Measurements from ENCODE around the gene CNTN2. TPM values are rescaled to one million over a fixed set of nuclear protein-coding genes. Genes with fewer than 3 reads are reported as not detected.

The CNTN2 gene
- total and polyA plus RNA-seq, 2 of the 4 experiments (the other 2 are of a cell fraction): not detected

GRCh38 chr1:204997591-204998355, 45.2 kb upstream of the CNTN2 start:
- Histone ChIP-seq H3K4ac (ENCODE audit: low read depth, low read length) (no peak overlapping the region), H2BK120ac (ENCODE audit: low read depth, low read length) (no peak overlapping the region), H3K9ac (ENCODE audit: low read depth, low read length) (no peak overlapping the region), H3K27ac (ENCODE audit: insufficient read depth, low read length) (no peak overlapping the region), H4K91ac (ENCODE audit: insufficient read depth, low read depth, low read length) (no peak overlapping the region), H3K4me2 (ENCODE audit: low read depth, low read length) (no peak overlapping the region), H3K56ac (ENCODE audit: extremely low read depth, insufficient read depth, low read length) (no peak overlapping the region), H3K79me1 (ENCODE audit: low read depth in 1 of 2, low read length in 2 of 2) (no peaks in the 10 kb centered on the region), H2AK5ac (ENCODE audit: low read depth, low read length) (no peak overlapping the region), H2BK5ac (ENCODE audit: low read depth, low read length, poor library complexity, severe bottlenecking) (no peak overlapping the region), H4K8ac (ENCODE audit: low read depth in 2 of 2, low read length in 2 of 2) (no peak overlapping the region), H3K4me3 (ENCODE audit: insufficient read depth, low read depth, low read length) (no peak overlapping the region), H2AFZ (replicated peaks; ENCODE audit: low read length, poor library complexity) (no peak overlapping the region), H3K9me1 (ENCODE audit: insufficient read depth, low read length) (no peaks in the 10 kb centered on the region), H2AK9ac (replicated peaks; ENCODE audit: low read depth, low read length, poor library complexity) (no peak overlapping the region), H3K23ac (ENCODE audit: low read depth, low read length) (no peak overlapping the region), H4K5ac (ENCODE audit: low read depth, low read length) (no peak overlapping the region), H3K36me3 (ENCODE audit: control insufficient read depth, insufficient read depth, low read length) (no peaks in the 10 kb centered on the region), H2BK15ac (ENCODE audit: low read depth, low read length) (no peak overlapping the region), H3K18ac (ENCODE audit: low read depth, low read length) (no peak overlapping the region), H2BK20ac (ENCODE audit: low read depth, low read length) (no peak overlapping the region), H3K4me1 (ENCODE audit: control insufficient read depth, insufficient read depth, low read length) (no peaks in the 10 kb centered on the region), H3K9me3 (ENCODE audit: control insufficient read depth, insufficient read depth, low read length) (no peaks in the 10 kb centered on the region), H4K20me1 (ENCODE audit: insufficient read depth, low read length) (no peaks in the 10 kb centered on the region), H3K14ac (replicated peaks; ENCODE audit: low read depth, low read length) (no peak overlapping the region), H3K27me3 (ENCODE audit: control insufficient read depth, insufficient read depth, low read length) (peaks cover 29% of the 10 kb centered on the region)
- BruUV-seq (replicated peaks): no TSS peak
- in situ Hi-C loops (cut with MboI; ENCODE audit: low sequenced_read_pairs): no loop called here
- dilution Hi-C loops (cut with HindIII; ENCODE audit: low sequenced_read_pairs, unreplicated experiment): no loop called here
- ChIA-PET CTCF (interaction anchor here (0.9 kb wide), 2 partner anchors 8 to 64 kb away, joined by 3 to 6 read pairs; no protein-coding TSS in a partner anchor), POLR2A (ENCODE audit: unreplicated experiment) (no interaction called here)
- WGBS, 2 experiments (ENCODE audit: extremely low coverage in 2 of 2, insufficient read length in 1 of 2): 54% methylated on average over 6 of the region's 16 CpGs; no CpG with 5 or more reads in 1 of the 2 experiments
- DNase-seq: no peak
- intact Hi-C loops (cut with micrococcal nuclease): no loop called here
- no peak for ATAC-seq (ENCODE audit: low read depth)
- TF ChIP-seq SMC3 (IDR thresholded peaks at IDR 0.05; ENCODE audit: low read depth, low read length): no peak
- no peak for TF ChIP-seq RAD21 (IDR thresholded peaks at IDR 0.05; ENCODE audit: low read length)
- TF ChIP-seq NFE2L2 (IDR thresholded peaks at IDR 0.05; ENCODE audit: low read depth, low read length): no peak
- no peak for TF ChIP-seq BHLHE40 (IDR thresholded peaks at IDR 0.05; ENCODE audit: low read depth, low read length)
- no peak for TF ChIP-seq MAZ (IDR thresholded peaks at IDR 0.05; ENCODE audit: borderline replicate concordance, low read depth, low read length)
- no peak for TF ChIP-seq CEBPB (IDR thresholded peaks at IDR 0.05; ENCODE audit: low read depth, low read length)
- TF ChIP-seq CTCF (conservative IDR thresholded peaks at IDR 0.05; ENCODE audit: low read depth, low read length): no peak
- no peak for TF ChIP-seq MAFK (IDR thresholded peaks at IDR 0.05; ENCODE audit: low read depth, low read length)
- TF ChIP-seq POLR2A (IDR thresholded peaks at IDR 0.05; ENCODE audit: low read depth, low read length): no peak
- no peak for TF ChIP-seq ELK1 (IDR thresholded peaks at IDR 0.05; ENCODE audit: borderline replicate concordance, low read depth, low read length)
- TF ChIP-seq USF2 (IDR thresholded peaks at IDR 0.05; ENCODE audit: low read depth, low read length): no peak
- TF ChIP-seq RCOR1 (IDR thresholded peaks at IDR 0.05; ENCODE audit: insufficient replicate concordance, low read length): no peak
- no peak for TF ChIP-seq RFX5 (IDR thresholded peaks at IDR 0.05; ENCODE audit: low read depth, low read length)
- no peak for TF ChIP-seq FOS (IDR thresholded peaks at IDR 0.05; ENCODE audit: low read depth, low read length)
- no peak for TF ChIP-seq MXI1 (IDR thresholded peaks at IDR 0.05; ENCODE audit: borderline replicate concordance, low read depth, low read length)
